ENCODE measurements around the gene ARHGAP9. TPM values are rescaled to one million over a fixed set of nuclear protein-coding genes. Genes with fewer than 3 reads are reported as not detected.

ARHGAP9 gene
- total and polyA plus RNA-seq, 2 donors from 2014 or later, result 3.8 to 18.1 TPM

GRCh38 chr12:57449375-57449774 is 30.3 kb downstream of the ARHGAP9 start:
- DNase-seq (no peak), FAIRE-seq (no peak)
- H3K27ac ChIP-seq (ENCODE audit: low read depth in 2 of 2, low read length in 2 of 2), result no peak overlapping the region
- intact Hi-C loops (cut with DNase I), result loop anchor here (5.0 kb wide), 1 partner anchor 142 kb away; no protein-coding TSS in a partner anchor
- no peak for TF ChIP-seq CTCF (IDR thresholded peaks at IDR 0.05; ENCODE audit: borderline replicate concordance, extremely low read depth, insufficient read depth)
- H3K36me3 ChIP-seq (ENCODE audit: control insufficient read depth in 2 of 3, insufficient read depth in 3 of 3, low read length in 3 of 3), result no peaks in the 10 kb centered on the region
- H3K4me1 ChIP-seq (ENCODE audit: control insufficient read depth in 2 of 3, insufficient read depth in 2 of 3, low read depth in 1 of 3, low read length in 3 of 3), result peaks cover 0 to 3% (median 0%) of the 10 kb centered on the region in 3 donors
- no peak overlapping the region for H3K4me3 ChIP-seq (ENCODE audit: low read length in 3 of 3)
- H3K27me3 ChIP-seq (ENCODE audit: control insufficient read depth, insufficient read depth, low read length), result no peaks in the 10 kb centered on the region
- no peaks in the 10 kb centered on the region for H3K9me3 ChIP-seq (ENCODE audit: control insufficient read depth in 2 of 3, insufficient read depth in 1 of 3, low read length in 3 of 3)
- H3K9ac ChIP-seq (ENCODE audit: low read length in 3 of 3), result no peak overlapping the region

- Histone ChIP-seq H3K4me3 (ENCODE audit: low read length in 3 of 3) (no peak overlapping the region), H3K9ac (ENCODE audit: low read length in 3 of 3) (no peak overlapping the region), H3K4me1 (ENCODE audit: control insufficient read depth in 2 of 3, insufficient read depth in 2 of 3, low read depth in 1 of 3, low read length in 3 of 3) (peaks cover 0 to 3% (median 0%) of the 10 kb centered on the region in 3 donors), H3K27me3 (ENCODE audit: control insufficient read depth, insufficient read depth, low read length) (no peaks in the 10 kb centered on the region), H3K27ac (ENCODE audit: low read depth in 2 of 2, low read length in 2 of 2) (no peak overlapping the region), H3K9me3 (ENCODE audit: control insufficient read depth in 2 of 3, insufficient read depth in 1 of 3, low read length in 3 of 3) (no peaks in the 10 kb centered on the region), H3K36me3 (ENCODE audit: control insufficient read depth in 2 of 3, insufficient read depth in 3 of 3, low read length in 3 of 3) (no peaks in the 10 kb centered on the region)
- intact Hi-C loops (cut with DNase I), result loop anchor here (5.0 kb wide), 1 partner anchor 141 kb away; no protein-coding TSS in a partner anchor
- FAIRE-seq (no peak), DNase-seq (no peak)
- TF ChIP-seq CTCF (IDR thresholded peaks at IDR 0.05; ENCODE audit: borderline replicate concordance, extremely low read depth, insufficient read depth), result no peak
Observed at GRCh38 chr12:57448669-57449068, 31.0 kb downstream of the ARHGAP9 start.

GRCh38 chr12:57446292-57446960 is 33.2 kb downstream of the ARHGAP9 start:
- TF ChIP-seq CTCF (IDR thresholded peaks at IDR 0.05; ENCODE audit: borderline replicate concordance, extremely low read depth, insufficient read depth), result no peak
- Histone ChIP-seq H3K9ac (ENCODE audit: low read length in 3 of 3) (no peak overlapping the region), H3K36me3 (ENCODE audit: control insufficient read depth in 2 of 3, insufficient read depth in 3 of 3, low read length in 3 of 3) (no peaks in the 10 kb centered on the region), H3K27me3 (ENCODE audit: control insufficient read depth, insufficient read depth, low read length) (no peaks in the 10 kb centered on the region), H3K4me1 (ENCODE audit: control insufficient read depth in 2 of 3, insufficient read depth in 2 of 3, low read depth in 1 of 3, low read length in 3 of 3) (no peaks in the 10 kb centered on the region), H3K27ac (ENCODE audit: low read depth in 2 of 2, low read length in 2 of 2) (no peak overlapping the region), H3K4me3 (ENCODE audit: low read length in 3 of 3) (no peak overlapping the region), H3K9me3 (ENCODE audit: control insufficient read depth in 2 of 3, insufficient read depth in 1 of 3, low read length in 3 of 3) (no peaks in the 10 kb centered on the region)
- DNase-seq, result no peak
- intact Hi-C loops (cut with DNase I), result loop anchor here (5.0 kb wide), 1 partner anchor 139 kb away; no protein-coding TSS in a partner anchor
- no peak for FAIRE-seq
